NCI-H524 treated with DMSO at 0.1 percent for 48 hours (cell line): Measurements from ENCODE around the gene PDE2A.

ENCODE experiments used
- DNase-seq: peaks from one replicate; lab custom pipeline; 2025; lab: John Stamatoyannopoulos, UW

Gene PDE2A

DNA sequence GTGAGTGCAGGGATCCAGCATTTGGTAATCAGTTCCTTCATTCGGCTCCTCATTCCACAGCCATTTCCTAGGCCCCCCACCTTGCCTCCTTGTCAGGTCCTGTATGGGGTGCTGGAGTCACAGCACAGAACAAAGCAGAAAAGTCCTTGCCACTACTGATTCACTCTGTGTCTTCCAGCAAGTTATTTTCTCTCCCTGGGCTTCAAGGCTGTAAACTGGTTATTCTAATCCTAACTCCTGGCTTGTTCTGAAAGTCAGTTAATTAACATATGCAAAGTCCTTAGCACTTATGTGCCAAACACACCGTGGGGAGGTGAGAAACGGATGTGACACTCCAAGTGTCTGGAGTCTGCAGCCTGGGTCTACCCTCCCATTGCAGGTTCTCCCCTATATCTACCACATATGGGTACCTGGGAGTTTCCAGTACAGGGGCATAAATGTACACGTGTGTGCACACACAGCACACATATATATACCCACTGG is 30.6 kb upstream of the PDE2A start:
- DNase-seq: no peak

DNA sequence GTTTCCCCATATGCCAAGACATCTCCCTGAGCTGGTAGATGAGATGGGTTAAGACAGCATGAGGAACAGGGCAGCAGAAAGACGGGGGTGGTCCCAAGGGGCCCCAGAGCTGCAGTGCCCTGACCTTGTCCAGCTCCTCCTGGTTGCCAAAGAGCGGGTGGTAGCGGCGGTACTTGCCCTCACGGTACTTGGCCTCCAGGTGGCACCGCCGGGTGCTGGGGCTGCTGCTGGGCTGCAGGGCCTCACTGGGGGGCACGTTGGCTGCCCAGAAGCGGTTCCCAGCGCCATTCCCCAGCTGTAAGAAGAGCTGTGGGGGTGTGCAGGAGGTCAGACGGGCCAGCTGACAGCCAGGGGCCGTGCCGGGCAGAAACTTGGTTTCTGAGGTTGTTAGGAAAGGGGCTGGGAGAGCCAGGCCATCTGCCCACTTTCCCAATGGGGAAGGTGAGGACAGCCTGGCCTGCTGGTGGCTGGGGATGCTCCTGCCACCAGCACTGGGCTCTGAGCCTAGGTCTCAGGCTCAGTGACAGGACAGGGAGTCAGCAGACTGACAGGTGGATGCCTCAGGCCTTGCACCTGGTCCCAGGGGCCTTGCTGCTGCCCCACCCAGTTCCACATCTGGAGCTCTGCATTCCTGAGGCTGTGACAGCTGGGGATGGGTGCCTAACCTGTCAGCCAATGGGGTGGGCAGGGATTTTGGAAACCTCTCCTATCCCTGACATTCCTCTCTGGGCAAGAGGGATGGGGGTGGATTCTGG is 30.0 kb upstream of the PDE2A start:
- DNase-seq: no peak

DNA sequence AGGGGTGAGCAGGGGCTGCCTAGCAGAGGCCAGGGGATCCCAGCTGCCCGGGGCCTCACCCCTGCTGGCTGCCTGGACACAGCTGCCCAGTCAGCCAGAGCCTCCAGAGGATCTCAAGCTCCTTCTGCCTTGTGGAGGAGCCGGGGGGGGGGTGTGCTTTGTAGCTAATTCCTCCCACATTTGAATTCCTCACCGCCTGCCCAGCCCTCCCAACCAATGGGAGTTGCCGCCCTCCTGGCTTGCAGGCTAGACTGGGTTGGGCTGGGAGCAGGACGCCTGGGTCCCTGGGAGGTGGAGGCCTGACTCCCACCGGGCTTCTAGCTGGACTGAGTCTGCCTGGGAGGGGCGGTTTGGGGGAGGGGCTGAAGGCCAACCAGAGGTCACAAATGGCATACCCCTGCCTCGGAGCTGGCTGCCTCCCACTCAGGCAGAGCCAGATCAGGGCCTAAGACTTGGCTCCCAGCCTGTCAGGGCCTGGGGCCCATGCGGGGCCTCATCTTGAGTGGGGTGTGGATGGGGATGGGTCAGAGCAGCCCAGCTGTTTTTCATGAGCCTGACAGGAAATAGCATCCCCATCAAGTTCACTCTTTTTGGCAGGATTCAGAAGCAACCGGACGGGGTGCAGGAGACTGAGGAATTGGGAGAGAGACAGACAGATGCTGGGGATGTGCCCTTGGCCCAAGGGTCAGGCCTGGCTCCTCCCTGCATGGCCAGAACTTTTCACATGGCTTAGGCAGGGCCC is 29.2 kb upstream of the PDE2A start:
- no peak for DNase-seq

DNA sequence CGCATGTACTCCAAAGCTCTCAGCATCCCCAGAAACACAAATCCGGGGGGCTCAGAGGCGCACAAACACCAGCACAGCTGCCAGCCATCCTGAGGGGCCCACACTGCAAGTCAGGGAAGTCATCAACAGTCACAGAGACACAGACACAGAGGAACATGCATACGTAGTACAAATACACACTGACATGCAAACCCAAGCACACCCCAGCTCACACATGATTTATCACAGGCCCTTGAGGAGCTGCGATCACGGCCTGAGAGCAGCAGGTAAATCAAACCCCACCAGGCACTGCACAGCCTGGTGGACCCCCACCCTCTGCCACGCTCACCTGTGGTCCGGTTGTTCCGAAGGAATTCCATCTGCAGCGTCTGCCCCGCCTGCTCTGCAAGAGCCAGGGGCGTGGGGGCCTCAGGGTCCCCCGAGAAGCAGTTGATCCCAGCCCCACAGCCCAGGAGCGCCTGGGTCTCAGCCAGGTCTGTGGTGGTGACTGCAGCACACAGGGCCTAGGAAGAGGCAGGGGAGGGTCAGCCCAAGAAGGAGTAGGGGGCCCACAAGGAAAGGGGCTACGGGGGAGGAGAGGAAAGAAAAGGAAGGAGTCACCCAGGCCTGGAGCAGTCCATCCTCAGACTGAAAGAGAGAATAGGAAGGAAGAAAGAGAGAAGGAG is 28.5 kb upstream of the PDE2A start:
- DNase-seq: no peak

DNA sequence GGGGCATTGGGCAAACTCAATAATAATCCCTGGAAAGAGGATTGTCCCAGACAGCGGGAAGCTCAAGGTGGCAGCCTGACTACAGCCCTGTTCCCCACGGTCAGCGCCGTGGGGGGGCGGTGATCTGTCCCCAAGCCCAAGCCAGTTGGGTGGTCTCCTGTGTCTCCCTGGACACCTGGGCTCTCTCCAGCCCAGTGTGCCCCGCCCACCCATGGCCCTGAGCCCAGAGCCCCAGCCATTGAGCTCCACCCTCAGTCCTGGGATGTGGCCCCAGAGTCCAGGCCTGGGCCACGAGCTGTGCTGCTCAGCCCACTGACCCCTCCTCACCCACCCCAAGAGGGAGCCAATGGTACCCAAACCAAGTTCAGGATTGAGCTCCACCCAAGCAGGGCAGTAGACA is 27.9 kb upstream of the PDE2A start:
- no peak for DNase-seq

DNA sequence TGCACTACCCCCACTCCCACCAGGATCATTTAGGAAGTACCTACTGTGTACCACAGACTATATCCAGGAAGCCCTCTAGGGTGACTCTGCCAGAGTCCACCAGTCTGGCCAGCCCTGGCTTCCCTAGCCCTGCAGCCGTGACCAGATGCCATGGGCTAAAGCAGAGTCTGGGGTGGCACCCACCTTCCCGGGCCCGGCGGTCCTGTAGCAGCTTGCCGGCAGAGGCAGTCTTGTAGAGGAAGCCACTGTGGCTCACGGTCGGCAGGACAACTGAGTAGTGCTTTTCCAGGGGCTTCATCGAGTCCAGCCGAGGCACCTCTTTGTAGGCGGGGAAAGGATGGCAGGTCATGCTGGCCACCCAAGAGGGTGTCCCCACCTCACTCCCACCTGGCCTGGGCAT is 27.2 kb upstream of the PDE2A start:
- DNase-seq: no peak

DNA sequence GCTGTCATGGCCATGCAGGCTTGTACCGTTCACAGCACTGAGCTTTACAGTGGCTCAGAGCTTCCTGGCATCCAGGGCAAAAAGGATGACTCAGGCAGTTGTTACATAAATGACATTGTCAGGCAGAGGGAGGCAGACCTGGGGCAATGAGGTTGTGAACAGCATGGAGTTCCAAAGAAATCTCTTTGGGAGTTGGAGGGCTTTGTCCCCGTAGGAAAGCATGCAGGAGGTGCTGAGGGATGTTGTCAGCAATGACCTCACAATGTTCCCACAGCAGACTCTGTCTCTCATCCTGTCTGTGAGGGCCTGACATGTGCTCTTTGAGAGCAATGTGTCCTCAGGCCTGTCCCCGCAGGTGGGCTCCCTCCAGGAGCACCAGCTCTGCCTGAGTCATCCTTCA is 25.9 kb upstream of the PDE2A start:
- DNase-seq: no peak

DNA sequence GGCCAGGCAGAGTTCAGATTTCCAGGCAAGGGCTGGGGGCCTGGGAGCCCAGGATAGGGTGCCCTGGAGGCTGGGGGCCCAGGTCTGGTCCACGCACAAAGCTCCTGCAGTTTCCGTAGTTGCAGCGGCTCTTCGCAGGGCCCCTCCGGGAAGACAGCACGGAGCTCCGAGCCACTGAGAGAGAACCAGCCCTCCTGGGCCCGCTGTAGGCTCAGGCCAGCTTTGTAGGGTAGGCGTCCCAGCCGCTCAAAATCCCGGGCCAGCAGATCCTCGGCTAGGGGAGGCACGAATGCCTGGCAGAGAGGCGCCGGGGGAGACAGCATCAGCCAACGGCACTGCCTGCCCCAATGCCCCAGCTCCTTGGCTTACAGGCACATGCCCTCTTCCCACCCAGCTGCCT is 23.6 kb upstream of the PDE2A start:
- DNase-seq: no peak

DNA sequence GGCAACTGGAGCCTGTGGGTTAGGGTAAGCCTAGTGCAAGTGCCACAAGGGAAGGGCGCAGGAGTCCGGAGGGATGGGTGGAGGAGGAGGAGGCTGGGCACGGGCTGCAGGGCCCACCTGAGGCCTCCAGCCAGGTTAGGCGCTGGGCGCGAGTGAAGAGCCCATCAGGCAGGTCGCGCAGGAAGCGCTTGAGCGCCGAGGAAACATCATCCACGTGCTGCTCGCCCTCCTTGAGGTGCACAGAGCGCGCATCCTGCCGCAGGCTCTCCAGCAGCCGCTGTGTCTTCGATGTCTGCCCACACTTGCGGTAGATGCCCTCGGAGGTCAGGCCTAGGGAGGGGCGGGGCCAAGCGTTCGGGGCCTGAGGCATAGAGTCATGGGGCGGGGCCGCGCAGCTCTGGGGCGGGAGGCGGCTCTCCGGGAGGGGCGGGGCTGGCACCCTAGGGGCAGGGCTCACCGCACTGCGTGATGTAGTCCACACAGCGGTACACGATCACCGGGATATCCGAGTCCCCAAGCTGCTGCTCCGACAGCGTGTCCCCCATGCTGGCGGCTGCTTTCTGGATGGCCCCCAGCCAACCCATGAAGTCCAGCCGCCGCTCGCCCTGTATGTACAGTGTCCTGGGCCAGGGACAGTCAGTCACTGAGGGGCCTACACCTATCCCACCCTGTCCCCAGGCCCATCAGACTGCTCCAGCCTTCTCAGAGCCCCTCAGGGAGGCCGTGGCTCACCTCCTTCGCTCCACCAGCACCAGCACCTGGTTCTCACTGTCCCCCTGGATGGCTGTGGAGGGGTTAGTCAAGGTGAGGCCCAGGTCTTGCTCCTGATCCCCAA is 22.9 kb upstream of the PDE2A start:
- no peak for DNase-seq

DNA sequence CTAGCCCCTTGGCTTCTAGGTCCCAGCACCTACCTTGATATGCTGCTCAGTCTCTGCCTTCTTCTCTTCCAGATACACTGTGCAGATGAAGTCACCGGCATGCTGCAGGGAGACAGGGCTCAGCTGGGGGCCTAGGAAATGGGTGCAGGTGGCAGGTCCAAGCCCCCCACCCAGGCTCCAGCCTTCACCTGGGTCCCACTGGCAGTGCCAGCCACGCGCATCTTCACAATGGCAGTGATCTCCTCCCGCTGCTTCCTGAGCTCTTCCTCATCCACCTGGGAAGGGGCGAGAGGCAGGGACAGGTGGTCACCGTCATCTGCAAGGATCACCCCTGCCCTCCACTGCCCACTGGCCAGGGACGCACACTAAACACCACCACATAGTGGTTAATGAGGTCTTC is 21.1 kb upstream of the PDE2A start:
- no peak for DNase-seq

DNA sequence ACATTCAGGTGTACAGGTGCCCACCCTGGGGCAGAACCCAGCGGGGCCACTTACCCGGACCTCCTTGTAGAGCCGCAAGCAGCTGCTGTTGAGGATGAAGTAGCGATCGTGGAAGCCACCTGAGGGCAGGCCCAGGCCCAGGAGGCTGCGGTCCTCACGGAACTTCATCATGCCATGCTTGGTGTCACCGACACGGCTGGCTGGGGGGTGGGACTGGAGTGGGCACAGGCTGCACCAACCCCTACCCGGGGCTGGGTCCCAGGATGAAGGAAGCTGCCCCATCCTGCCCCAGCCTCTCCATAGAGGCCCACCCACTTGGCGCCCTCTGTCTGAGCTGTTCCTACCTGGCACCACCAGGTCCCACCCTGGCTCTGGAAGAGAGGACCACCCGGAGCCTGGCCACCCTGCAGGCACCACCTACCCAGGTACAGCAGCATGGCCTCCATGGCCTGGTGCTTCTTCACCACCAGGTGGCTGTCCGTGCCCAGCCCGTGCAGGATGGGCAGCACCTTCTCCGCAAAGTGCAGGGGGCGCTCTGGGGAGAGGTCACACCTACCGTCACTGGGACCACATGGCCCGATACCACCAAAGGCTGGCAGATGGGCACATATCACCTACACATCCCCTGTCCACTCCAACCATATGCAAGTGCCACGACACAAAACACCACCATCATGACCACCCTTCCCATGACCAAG is 19.2 kb upstream of the PDE2A start:
- no peak for DNase-seq

DNA sequence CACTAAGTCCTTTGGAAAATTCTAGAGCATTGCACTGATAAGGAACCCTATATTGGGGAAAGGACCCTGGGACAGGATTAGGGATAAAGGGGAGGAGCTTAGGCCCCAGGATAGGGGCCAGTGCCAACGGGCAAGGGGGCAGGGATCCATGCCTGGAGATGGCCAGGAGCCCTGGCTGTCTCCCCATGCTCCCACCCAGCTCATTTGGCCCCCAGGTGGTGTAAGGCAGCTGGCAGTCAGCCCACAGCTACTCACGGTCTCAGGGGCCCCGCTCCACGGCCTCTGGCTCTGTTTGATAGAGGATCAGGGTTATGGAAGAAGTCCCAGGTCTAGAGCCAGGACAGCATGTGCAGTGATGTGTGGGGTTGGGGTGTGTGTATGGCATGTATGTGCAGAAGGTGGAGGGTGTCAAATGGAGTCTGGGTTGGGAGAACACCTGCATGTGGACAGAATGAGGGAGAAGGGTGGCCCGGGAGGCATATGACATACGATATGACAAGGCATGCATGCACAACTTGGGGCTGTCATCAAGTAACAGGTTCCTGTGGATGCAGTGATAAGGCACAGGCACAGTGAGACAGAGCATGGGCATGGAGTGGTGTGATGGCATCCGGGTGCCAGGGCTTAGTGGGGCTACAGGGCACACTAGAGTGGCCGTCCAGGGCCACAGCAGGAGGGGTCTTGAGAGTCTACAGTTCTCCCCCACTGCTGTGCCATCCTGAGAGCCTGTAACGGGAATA is 18.4 kb upstream of the PDE2A start:
- no peak for DNase-seq

DNA sequence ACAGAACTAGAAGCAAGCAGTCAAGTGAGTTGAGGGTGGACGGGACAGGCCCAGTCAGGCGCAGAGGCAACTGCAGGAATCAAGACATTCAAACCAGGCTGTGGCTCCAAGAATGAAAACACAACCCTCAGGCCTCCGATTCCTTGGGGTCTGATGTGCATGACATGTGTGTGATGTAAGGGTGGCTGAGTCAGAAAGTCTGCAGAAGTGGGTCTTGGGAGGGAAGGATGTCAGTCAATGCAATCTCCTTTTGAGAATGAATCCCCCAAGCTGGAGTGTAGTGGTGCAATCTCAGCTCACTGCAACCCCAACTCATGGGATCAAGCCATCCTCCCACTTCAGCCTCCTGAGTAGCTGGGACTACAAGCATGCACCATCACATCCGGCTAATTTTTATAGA is 15.9 kb upstream of the PDE2A start:
- DNase-seq: no peak

DNA sequence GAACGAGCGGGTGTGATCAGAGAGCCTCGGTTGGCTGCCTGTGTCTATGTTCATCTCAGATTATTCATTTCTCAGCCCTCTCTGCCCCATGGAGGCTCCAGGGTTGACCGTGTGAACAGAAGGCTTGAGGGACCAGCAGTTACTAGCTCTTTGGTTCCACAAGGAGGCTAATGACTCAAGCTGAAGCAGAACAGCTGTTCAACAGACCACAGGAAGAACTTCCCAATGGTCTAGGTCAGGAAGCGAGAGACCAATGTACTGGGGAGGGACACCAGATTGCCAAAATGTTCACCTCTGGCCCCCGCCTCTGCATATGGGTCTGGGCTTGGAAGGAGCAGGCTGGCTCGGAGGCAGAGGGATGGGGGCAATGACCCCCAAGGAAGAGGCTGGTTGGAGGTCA is 14.7 kb upstream of the PDE2A start:
- DNase-seq: no peak

DNA sequence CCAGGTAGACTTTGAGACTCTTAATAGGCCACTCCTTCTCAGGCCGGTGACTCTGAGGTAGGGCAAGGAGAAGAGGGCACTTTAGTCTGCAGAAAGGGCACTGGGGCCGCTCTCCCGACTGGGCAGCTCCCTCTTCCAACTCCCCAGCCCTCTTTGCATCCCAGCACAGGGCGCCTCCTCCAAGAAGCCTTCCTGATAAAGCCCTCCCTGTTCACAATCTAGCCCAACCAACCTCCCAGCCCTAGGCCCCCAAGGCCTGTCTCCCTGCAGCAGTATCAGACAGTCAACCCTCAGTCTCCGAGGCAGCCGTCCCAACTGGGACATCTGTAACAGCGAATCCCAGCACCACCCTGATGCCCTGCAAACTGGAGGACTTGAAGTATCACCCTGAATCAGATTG is 14.3 kb upstream of the PDE2A start:
- no peak for DNase-seq

DNA sequence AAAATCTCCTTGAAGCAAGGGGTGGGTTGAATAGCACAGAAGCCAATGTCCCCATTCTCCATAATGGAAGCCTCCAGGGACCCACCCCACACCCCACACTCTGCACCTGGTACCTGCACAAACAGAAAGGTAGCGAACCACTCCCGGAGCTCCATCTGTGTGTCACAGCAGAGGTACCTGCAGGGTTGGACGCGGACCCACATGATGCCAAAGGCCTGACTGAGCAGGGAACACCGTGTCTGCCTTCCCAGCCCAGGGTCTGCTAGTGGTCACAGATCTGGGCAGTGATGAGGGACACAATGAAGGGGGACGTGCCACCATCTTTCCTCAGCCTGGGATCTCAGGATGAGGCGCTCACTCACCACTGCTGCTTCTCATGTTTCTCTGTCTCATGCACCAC is 13.1 kb upstream of the PDE2A start:
- no peak for DNase-seq

DNA sequence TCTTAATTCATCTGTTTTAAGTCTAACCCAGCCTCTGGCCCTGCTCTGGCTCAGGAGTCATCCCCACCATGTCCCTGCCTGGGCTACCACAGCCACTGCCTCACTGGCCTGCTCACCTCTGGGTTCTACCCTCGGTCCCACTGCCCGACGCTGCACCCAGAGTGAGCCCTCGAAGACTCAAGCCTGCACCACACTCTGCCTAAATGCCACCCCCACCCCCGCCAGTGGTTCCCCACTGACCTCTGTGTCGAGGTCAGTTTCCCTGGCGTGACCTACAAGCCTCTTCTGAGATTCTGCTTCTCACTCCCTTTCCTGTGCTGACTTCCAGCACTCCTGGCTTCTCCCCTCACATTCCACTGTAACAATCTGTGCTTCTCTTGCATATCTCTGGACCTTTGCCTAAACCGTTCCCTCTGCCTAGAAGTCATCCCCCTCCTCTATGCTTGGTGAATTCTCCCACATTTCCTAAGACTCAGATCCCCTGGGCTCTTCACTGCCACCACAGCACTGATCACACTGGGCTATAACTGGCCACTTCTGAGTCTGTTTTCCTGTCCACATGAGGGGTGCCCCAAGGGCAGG is 12.5 kb upstream of the PDE2A start:
- no peak for DNase-seq

DNA sequence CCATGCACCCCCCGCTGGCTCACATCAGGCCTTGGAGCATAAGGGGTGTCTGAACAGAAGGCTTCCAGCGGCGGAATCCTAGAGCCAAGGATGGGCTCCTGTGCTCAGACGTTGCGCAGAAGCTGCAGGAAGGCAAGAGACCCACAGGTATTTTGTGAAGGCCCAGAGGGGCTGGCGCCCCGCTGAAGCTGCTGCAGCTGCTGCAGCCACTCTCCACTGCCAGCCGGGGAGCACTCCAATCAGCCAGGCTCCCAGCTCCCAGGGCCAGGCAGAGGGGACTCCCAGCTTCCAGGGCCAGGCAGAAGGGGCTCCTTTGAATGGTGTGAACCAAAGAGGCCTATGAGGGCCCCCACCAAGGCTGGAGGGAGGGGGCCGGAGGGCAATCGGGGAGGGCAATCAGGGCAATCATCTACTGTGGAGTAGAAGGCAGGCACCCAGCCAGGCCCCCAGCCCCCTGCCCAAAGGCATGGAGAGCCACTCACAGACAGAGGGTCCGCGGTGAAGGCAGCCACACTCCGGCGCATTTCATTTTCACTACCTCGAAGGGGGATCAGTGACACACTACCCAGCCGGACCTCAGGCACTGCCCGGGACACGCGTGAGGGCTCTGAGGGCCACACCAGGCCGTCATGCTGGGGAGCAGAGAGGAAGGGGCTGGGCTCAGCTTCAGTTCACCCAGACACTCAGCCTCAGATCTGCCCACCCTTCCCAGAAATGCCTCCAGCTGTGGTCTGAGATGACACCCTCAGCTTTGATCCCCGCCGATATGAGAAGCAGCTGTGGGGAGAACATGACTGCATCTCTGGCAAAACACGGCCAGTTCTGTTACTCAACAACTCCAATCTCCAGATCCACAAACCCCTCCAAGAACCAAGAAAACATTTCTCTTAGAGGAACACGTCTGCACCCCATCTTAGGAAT is 11.6 kb upstream of the PDE2A start:
- no peak for DNase-seq

DNA sequence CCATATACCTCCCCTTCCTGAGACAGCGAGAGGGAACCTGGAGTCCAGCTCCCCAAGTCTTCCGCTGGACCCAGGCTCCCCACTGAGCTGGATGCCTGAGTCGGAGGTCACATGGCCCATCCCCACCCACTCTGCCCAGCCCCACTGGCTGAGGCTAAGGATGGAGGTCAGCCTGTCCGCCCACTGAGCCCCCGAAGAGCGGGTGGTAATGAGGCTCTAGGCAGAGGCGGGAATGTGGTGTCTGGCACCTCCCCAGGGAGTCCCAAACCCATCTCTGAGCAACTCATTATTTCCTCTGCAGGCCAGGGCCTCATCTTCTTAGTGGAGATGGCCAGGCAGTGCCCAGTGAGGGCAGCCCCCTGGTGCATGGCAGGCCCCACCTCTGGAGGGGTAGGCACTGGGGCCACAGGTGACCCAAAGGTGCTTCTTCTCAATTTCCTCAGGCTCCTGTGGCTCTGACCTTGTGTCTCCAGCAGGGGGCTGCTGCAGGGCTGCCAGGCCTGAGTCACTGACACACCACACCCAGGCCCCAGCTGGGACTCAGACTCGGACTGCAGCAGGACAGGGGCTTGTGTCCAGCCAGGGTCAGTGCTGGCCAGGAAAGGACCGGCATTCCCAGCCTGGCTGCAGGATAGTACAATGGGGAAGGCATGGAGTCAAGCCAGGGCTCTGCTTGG is 10.2 kb upstream of the PDE2A start:
- DNase-seq: no peak
